SU-DHL-6 (cell line): ENCODE measurements around the gene ESPN.
"Not testable (repeated sequence)": the region's sequence is repeated elsewhere in the genome, so short reads cannot be mapped to it uniquely, and the experiment has no call there.

Source experiments
- CTCF ChIP-seq: fragments of 200-600 bp; sonication (generic); IDR thresholded peaks from one replicate; pipeline ENCODE4 v1.5.1; 2017; ENCODE audit warnings: antibody characterized with exemption, mild to moderate bottlenecking, low read length, moderate library complexity; ENCODE audit not compliant: insufficient read depth, poor library complexity, severe bottlenecking
- EZH2phosphoT487 ChIP-seq: fragments of 200-600 bp; sonication (generic), shearing (Covaris generic); conservative IDR thresholded peaks from 2 replicates; pipeline ENCODE4 v1.6.1; 2018; ENCODE audit warnings: mild to moderate bottlenecking, antibody characterized with exemption, low read length, moderate library complexity, mixed read lengths

DNA sequence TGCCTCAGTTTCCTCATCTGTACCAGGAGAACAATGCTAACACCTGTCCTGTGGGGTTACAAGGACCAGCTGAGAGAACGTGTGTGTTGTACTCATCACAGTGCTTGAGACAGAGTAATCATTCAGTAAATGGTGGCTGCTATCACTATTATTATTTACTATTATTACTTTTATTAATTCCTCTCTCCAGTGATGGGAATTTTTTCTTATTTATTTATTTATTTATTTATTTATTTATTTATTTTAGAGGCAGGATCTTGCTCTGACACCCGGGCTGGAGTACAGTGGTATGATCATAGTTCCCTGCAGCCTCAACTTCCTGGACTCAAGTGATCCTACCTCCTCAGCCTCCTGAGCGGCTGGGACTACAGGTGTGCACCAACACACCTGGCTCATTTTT is 11.7 kb downstream of the ESPN start:
- TF ChIP-seq CTCF, EZH2phosphoT487: not testable (repeated sequence)
